SK-N-MC (cell line): ENCODE results near the gene HIBCH.

Experiments used
- EZH2 ChIP-seq: fragments of 200-600 bp; sonication (generic); IDR thresholded peaks from one replicate; pipeline ENCODE4 v1.6.1; 2017; ENCODE audit warnings: antibody characterized with exemption
- POLR2AphosphoS5 ChIP-seq: IDR thresholded peaks from 2 replicates; pipeline ENCODE4 v1.6.1; 2012; ENCODE audit warnings: mild to moderate bottlenecking, low read depth, low read length, borderline replicate concordance

- TF ChIP-seq EZH2, result no peak
- TF ChIP-seq POLR2AphosphoS5, result no peak
Observed at GRCh38 chr2:190350371-190350770, 30.7 kb upstream of the HIBCH start.
